NCI-H510A (cell line): Measurements from ENCODE around the gene ADAMTS2.
"Not testable (repeated sequence)": the region's sequence is repeated elsewhere in the genome, so short reads cannot be mapped to it uniquely, and the experiment has no call there.

Source experiments
- DNase-seq: peaks from one replicate; lab custom pipeline; 2025; lab: John Stamatoyannopoulos, UW

ADAMTS2 gene

GRCh38 chr5:179325296-179326031 is 19.8 kb downstream of the ADAMTS2 start:
- DNase-seq: no peak

GRCh38 chr5:179324760-179325295 is 20.4 kb downstream of the ADAMTS2 start:
- DNase-seq: no peak

GRCh38 chr5:179324316-179324715 is 20.9 kb downstream of the ADAMTS2 start:
- not testable (repeated sequence) for DNase-seq

GRCh38 chr5:179323026-179323870 is 22.0 kb downstream of the ADAMTS2 start:
- no peak for DNase-seq

GRCh38 chr5:179322071-179323025 is 22.9 kb downstream of the ADAMTS2 start:
- DNase-seq: no peak

GRCh38 chr5:179321206-179321987 is 23.9 kb downstream of the ADAMTS2 start:
- no peak for DNase-seq

GRCh38 chr5:179319741-179320281 is 25.4 kb downstream of the ADAMTS2 start:
- no peak for DNase-seq

- DNase-seq: no peak
Observed at GRCh38 chr5:179319123-179319522, 26.1 kb downstream of the ADAMTS2 start.

GRCh38 chr5:179318221-179318955 is 26.9 kb downstream of the ADAMTS2 start:
- DNase-seq: no peak

GRCh38 chr5:179317411-179318220 is 27.6 kb downstream of the ADAMTS2 start:
- DNase-seq: no peak

- no peak for DNase-seq
Observed at GRCh38 chr5:179316982-179317381, 28.3 kb downstream of the ADAMTS2 start.

- DNase-seq: no peak
Observed at GRCh38 chr5:179316111-179316551, 29.1 kb downstream of the ADAMTS2 start.

GRCh38 chr5:179315356-179315890 is 29.8 kb downstream of the ADAMTS2 start:
- no peak for DNase-seq

GRCh38 chr5:179314606-179315355 is 30.5 kb downstream of the ADAMTS2 start:
- DNase-seq: no peak

GRCh38 chr5:179313849-179314521 is 31.3 kb downstream of the ADAMTS2 start:
- no peak for DNase-seq

- DNase-seq: no peak
Observed at GRCh38 chr5:179312557-179313235, 32.6 kb downstream of the ADAMTS2 start.

- no peak for DNase-seq
Observed at GRCh38 chr5:179311581-179311980, 33.7 kb downstream of the ADAMTS2 start.
